Measurements from ENCODE around the gene KRT37.
"Not testable (repeated sequence)": the region's sequence is repeated elsewhere in the genome, so short reads cannot be mapped to it uniquely, and the experiment has no call there.

Gene KRT37

DNA sequence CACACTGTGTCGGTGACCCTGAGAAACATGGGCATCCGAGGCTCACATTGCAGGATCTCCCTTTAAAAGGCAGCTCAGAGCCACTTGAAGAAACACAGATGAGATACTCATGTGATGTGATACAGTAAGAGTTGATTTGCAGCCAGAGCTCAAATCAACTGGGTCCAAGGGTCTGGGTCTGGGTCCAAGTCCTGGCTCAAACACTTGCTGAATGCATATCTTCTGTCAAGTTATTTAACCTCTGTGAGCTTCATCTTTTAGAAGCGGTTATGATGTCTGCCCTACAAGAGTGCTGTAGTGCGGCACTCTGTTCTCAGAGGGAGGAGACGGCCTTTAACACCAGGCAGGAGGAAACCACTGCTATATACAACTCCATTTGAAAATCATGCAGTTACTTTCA lies 10.0 kb upstream of the KRT37 start:
- DNase-seq (ENCODE audit: low read depth in 2 of 2) = no peak

- no peak for DNase-seq (ENCODE audit: low read depth in 2 of 2)
Measured at GRCh38 chr17:41434005-41434404, 9.6 kb upstream of the KRT37 start.

GRCh38 chr17:41433586-41433985 lies 9.2 kb upstream of the KRT37 start:
- no peak for DNase-seq (ENCODE audit: low read depth in 2 of 2)

- DNase-seq (ENCODE audit: low read depth in 2 of 2) = not testable (repeated sequence)
Measured at GRCh38 chr17:41430376-41430775, 6.0 kb upstream of the KRT37 start.

DNA sequence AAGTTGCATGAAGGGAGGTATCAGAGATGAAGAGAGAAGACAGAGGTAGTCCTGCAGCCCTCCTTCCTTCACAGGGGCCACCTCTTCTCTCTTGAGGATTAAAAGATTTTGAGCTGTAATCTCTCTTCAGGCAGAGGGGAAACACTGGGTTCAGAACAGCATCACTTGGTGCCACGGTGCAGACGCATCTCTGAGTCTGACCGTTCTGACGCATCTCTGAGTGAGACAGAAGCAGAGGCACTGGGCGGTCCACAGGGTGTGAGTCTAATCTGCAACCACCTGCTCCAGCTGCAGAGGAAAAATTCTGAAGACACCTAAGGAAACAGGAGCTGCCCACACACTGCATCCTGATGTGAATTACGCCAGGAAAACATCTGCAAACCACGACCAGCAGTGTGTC lies 5.3 kb upstream of the KRT37 start:
- no peak for DNase-seq (ENCODE audit: low read depth in 2 of 2)

DNA sequence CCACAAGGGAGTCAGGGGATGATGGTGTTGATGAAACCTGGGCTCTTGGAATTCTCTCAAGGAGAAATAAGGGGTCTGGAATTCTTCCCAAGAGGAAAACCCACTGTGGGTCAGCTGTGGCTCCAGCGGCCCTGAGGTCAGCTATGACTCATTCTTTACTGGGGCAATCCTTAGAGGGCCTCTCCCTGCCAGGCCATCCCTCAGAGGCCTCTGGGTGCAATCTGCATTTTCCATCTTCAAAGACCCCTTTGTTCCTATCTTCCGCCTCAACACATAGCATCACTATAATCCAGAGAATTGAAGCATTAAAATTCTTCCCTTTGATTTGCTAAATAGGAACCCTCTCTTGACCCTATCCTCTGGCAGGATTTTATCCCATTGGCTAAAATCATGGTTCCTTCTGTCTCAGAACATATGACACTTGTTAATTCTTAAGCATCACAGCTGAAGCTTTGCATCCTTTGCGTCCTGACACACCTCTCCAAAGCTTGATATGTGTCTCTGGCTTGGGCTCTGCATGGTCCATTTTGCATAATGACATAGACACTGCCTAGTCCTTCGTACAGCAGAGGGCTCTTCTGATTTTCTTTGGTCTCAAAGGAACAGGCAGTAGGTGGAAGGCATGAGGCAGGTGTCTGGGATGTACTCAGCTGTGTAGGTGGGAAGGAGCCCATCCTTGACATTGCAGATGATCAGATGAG lies 4.4 kb upstream of the KRT37 start:
- DNase-seq (ENCODE audit: low read depth in 2 of 2) = no peak

DNA sequence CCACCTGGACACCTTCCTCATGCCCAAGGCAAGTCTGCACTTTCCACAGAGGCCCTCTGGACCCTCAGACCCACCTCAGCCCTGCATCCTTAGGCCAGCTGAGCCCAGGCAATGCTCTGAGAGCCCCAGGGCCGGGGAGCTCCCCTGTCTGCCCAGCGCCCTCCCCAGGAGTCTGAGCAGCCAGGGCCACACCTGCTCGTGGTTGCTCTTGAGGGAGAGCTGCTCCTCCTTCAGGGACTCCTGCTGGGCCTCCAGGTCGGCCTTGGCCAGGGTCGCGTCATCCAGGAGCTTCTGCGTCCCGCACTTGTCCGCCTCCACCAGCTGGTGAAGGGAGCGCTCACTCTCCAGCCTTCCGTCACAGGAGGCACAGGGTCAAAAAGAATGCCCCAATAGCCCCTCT lies 1.8 kb downstream of the KRT37 start:
- DNase-seq (ENCODE audit: low read depth in 2 of 2) = not testable (repeated sequence)

GRCh38 chr17:41421617-41422016 lies 2.8 kb downstream of the KRT37 start:
- DNase-seq (ENCODE audit: low read depth in 2 of 2) = no peak

DNA sequence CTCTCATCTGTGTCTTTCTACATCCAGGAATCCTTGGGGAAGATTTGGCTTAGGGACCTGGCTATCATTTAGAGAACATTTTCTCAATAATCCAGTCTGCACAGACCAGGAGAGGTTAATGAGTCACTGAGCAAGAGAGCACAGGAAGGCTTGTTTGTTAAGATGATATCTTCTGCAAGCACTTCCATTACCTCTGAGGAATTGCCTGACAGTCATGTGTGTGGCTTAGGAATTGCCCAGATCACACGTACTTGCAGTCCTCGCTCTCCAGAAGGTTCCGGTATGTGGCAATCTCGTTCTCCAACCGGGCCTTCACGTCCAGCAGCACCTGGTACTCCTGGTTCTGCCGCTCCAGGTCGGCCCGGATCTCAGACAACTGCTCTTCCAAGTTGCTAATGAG lies 3.3 kb downstream of the KRT37 start:
- no peak for DNase-seq (ENCODE audit: low read depth in 2 of 2)

- no peak for DNase-seq (ENCODE audit: low read depth in 2 of 2)
Measured at GRCh38 chr17:41420134-41420533, 4.3 kb downstream of the KRT37 start.

GRCh38 chr17:41419716-41420115 lies 4.7 kb downstream of the KRT37 start:
- DNase-seq (ENCODE audit: low read depth in 2 of 2) = no peak

- DNase-seq (ENCODE audit: low read depth in 2 of 2) = no peak
Measured at GRCh38 chr17:41418116-41418860, 6.1 kb downstream of the KRT37 start.

GRCh38 chr17:41417576-41418015 lies 6.8 kb downstream of the KRT37 start:
- DNase-seq (ENCODE audit: low read depth in 2 of 2) = no peak

GRCh38 chr17:41417127-41417526 lies 7.3 kb downstream of the KRT37 start:
- DNase-seq (ENCODE audit: low read depth in 2 of 2) = no peak

GRCh38 chr17:41416479-41416878 lies 7.9 kb downstream of the KRT37 start:
- DNase-seq (ENCODE audit: low read depth in 2 of 2) = no peak

GRCh38 chr17:41415833-41416335 lies 8.5 kb downstream of the KRT37 start:
- no peak for DNase-seq (ENCODE audit: low read depth in 2 of 2)

DNA sequence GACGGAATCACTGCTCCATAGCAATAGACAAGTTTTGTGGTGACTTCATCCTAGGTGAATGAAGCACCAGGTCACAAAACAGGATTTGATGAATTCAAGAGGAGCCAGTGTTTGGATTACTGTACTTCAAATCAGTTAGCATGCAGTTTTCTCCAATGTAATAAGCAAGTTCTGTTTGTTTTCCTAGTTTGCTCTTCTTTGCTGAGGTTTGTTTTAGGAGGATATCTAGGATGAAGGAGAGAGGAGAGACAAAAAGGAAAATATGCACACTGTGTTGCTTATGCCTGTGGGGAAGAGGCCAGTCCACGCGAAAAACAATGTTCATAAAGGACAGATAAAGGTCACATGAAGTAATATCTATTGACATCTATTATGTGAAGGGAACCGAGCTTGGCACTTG lies 9.0 kb downstream of the KRT37 start:
- no peak for DNase-seq (ENCODE audit: low read depth in 2 of 2)

- no peak for DNase-seq (ENCODE audit: low read depth in 2 of 2)
Measured at GRCh38 chr17:41413982-41414381, 10.4 kb downstream of the KRT37 start.

GRCh38 chr17:41413353-41413957 lies 10.9 kb downstream of the KRT37 start:
- DNase-seq (ENCODE audit: low read depth in 2 of 2) = no peak

GRCh38 chr17:41411072-41411840 lies 13.1 kb downstream of the KRT37 start:
- DNase-seq (ENCODE audit: low read depth in 2 of 2) = no peak

DNA sequence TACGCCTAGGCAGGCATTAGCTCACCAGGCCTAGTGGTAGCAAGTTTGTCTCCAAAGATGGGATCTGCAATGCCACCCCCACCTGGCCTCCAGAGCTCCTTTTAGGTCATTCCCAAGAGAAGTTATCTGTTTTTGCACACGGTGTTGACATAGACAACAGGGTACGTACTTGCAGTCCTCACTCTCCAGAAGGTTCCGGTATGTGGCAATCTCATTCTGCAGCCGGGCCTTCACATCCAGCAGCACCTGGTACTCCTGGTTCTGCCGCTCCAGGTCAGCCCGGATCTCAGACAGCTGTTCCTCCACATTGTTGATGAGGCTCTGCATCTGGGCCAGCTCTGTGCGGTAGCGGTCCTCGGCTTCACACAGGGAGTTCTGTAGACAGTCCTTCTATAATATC lies 17.2 kb downstream of the KRT37 start:
- DNase-seq (ENCODE audit: low read depth in 2 of 2) = no peak

- no peak for DNase-seq (ENCODE audit: low read depth in 2 of 2)
Measured at GRCh38 chr17:41406205-41406604, 18.2 kb downstream of the KRT37 start.
